Activated naive CD4-positive, alpha-beta T cell treated with anti-CD3 and anti-CD28 coated beads, Interleukin-2, amount 10 ng/mL, durations not matched to agents 7 days and 5 days (primary cell): ENCODE results near the gene ATG101.

Source experiments
- CTCF ChIA-PET: fragments of 350-600 bp; sonication (Branson Sonifier 250); formaldehyde crosslinking; loops from one replicate; lab custom pipeline; 2021; ENCODE audit warnings: antibody characterized with exemption; lab: Charles Lee
- DNase-seq: peaks from one replicate; pipeline ENCODE4 v3.0.0-alpha.2; 2020
- H3K27ac Mint-ChIP-seq: one replicate; pipeline ENCODE4 v1.8.0; 2021; ENCODE audit warnings: mild to moderate bottlenecking, moderate library complexity, mixed read lengths
- H3K27me3 Mint-ChIP-seq: one replicate; pipeline ENCODE4 v1.8.0; 2021; ENCODE audit warnings: mild to moderate bottlenecking, mixed read lengths
- H3K36me3 Mint-ChIP-seq: one replicate; pipeline ENCODE4 v1.8.0; 2021; ENCODE audit warnings: mixed read lengths
- H3K4me1 Mint-ChIP-seq: one replicate; pipeline ENCODE4 v1.8.0; 2021; ENCODE audit warnings: mixed read lengths
- H3K4me3 Mint-ChIP-seq: one replicate; pipeline ENCODE4 v1.8.0; 2021; ENCODE audit warnings: mild to moderate bottlenecking, moderate library complexity, mixed read lengths
- H3K9me3 Mint-ChIP-seq: one replicate; pipeline ENCODE4 v1.8.0; 2021; ENCODE audit warnings: mixed read lengths

ATG101 gene

DNA sequence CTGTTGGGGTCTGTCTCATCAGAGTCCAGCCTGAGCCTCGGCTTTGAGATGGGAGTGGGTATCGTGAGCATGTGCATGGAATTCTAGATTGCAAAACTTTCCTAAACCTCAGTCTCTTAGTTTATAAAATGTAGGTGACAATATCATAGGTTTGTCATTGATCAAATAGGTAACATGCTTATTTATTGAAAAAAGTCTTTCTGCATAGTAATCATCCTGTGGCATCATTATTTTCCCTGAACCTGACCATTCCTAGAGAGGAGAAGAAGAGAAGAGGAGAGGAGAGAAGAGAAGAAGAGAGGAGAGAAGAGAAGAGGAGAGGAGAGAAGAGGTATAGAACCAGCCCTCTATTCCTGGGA is 13.8 kb downstream of the ATG101 start:
- Mint-ChIP-seq H3K27me3 (peaks cover 33% of the 10 kb centered on the region), H3K36me3 (peaks cover 4% of the 10 kb centered on the region), H3K9me3 (no peaks in the 10 kb centered on the region), H3K4me1 (peaks cover 27% of the 10 kb centered on the region), H3K27ac (no peak overlapping the region), H3K4me3 (no peak overlapping the region)
- CTCF ChIA-PET, result interaction anchor here (1.2 to 30.9 kb wide), 6 partner anchors 10 to 56 kb away, joined by 3 to 637 read pairs (median 6); partner anchors contain the start of gene ATG101
- DNase-seq, result no peak

DNA sequence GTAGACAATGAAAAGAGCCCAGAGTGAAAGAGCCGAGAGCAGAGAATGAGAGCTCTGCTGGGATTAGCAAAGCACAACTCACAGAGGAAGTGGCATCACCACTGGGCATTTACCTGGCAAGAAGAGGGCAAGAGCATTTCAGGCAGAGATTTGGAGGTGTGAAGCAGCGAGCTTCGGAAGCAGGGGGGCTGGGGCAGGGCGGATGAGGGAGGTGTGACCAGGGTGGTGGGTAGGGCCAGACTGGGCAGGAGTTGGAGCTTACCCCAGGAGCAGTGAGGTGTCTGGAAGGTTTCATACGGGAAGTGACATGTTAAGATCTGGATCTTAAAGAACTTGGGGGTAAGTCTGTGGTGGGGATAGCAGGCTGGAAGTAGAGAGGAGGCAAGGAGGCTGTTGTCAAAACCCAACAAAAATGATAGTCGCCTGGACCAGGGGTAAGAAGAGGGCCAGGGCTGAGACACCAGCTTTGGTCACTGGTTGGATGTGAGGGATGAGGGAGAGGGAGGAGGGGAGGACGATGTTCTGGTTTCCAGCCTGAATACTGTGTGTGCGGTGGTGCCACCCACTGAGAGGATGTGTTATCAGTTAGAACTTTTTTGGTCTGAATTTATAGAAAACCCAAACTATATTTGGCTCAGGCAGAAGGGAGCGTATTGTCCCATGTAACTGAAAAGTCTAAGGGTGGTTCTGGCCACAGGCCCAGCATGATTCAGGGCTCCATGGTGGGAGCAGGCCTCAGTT is 14.9 kb downstream of the ATG101 start:
- CTCF ChIA-PET, result interaction anchor here (1.0 to 30.9 kb wide), 5 partner anchors 11 to 57 kb away, joined by 3 to 637 read pairs (median 3); partner anchors contain the start of gene ATG101
- DNase-seq, result no peak
- peaks cover 43% of the 10 kb centered on the region for H3K27me3 Mint-ChIP-seq
- H3K27ac Mint-ChIP-seq, result no peak overlapping the region
- no peak overlapping the region for H3K4me3 Mint-ChIP-seq
- H3K9me3 Mint-ChIP-seq, result no peaks in the 10 kb centered on the region
- H3K4me1 Mint-ChIP-seq, result peaks cover 27% of the 10 kb centered on the region
- no peaks in the 10 kb centered on the region for H3K36me3 Mint-ChIP-seq

- Mint-ChIP-seq H3K27ac (peak overlapping the region; percentile 56), H3K4me1 (peaks cover 24% of the 10 kb centered on the region), H3K27me3 (peaks cover 54% of the 10 kb centered on the region), H3K4me3 (no peak overlapping the region), H3K36me3 (no peaks in the 10 kb centered on the region), H3K9me3 (no peaks in the 10 kb centered on the region)
- CTCF ChIA-PET, result interaction anchor here (1.2 to 30.9 kb wide), 2 partner anchors 20 to 59 kb away, joined by 3 to 637 read pairs; no protein-coding TSS in a partner anchor
- DNase-seq, result no peak
Observed at GRCh38 chr12:52085682-52086180, 16.0 kb downstream of the ATG101 start.

DNA sequence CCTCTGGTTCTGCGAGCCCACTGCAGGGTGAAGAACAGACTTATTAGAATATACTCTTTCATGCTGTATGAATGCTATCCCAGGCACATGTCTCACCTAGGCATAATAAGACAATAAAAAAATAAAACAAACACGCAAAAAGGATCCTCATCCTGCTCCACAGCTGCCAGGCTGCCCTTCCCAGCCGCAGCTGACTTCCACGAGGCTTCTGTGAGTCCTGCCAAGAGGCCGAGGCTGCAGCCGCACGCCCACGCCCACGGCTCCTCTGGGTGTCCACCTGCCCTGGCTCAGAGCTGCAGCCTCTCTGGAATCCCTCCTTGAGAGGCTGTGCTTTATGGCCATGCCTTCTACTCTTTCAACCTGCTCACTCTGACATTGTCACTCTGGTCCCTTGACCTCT is 16.6 kb downstream of the ATG101 start:
- CTCF ChIA-PET, result interaction anchor here (30.9 kb wide), 1 partner anchor 59 kb away, joined by 637 read pairs; no protein-coding TSS in a partner anchor
- DNase-seq, result no peak
- Mint-ChIP-seq H3K9me3 (no peaks in the 10 kb centered on the region), H3K4me3 (no peak overlapping the region), H3K27ac (no peak overlapping the region), H3K27me3 (peaks cover 60% of the 10 kb centered on the region), H3K36me3 (no peaks in the 10 kb centered on the region), H3K4me1 (peaks cover 20% of the 10 kb centered on the region)

DNA sequence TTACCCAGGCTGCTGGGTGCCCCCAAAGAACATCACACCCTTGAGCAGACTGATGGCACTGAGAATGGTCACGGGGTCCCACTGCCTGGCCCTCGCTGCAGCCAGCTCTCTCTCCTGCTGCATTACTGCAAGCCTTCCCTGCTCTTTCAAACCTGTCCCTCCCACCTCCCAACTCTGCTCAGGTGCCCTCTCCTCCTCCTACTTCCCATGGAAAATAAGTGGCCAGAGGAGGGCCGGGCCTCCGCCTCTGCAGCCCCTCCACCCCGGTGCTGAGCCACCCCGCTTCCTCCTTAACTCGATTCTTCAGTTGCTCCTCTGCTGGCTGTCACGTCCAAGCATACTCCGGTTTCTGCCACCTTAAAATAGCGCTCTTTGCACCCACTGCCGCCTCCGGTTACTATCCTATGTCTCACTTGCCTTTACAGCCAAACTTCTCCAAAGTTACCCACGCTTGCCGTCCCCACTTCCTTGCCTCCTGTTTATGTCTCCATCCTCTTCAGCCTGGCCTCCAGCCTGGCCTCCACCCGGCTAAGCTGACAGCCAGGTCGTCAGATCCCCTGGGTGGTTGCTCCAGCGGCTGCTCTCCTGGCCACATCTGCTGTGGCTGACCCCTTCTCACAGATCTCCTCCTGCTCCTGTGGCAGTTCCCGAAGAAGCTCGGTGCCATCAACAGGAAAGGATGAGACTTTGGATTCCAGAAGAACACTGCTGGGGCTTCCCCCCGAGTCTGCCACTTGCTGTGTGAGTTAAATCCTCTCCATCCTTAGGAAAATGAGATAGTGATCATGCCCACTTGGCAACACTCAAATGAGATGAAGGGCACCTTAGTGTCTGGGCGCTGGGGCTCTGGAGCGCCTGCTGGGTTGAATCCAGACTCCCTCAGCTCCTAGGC is 17.4 kb downstream of the ATG101 start:
- Mint-ChIP-seq H3K27me3 (peaks cover 68% of the 10 kb centered on the region), H3K27ac (peak overlapping the region; percentile 29), H3K9me3 (no peaks in the 10 kb centered on the region), H3K36me3 (no peaks in the 10 kb centered on the region), H3K4me1 (peaks cover 11% of the 10 kb centered on the region), H3K4me3 (no peak overlapping the region)
- no peak for DNase-seq
- CTCF ChIA-PET, result interaction anchor here (1.1 to 30.9 kb wide), 3 partner anchors 60 to 94 kb away, joined by 3 to 637 read pairs (median 4); no protein-coding TSS in a partner anchor

- CTCF ChIA-PET, result interaction anchor here (0.9 to 30.9 kb wide), 4 partner anchors 33 to 95 kb away, joined by 3 to 637 read pairs (median 4); no protein-coding TSS in a partner anchor
Observed at GRCh38 chr12:52087961-52088820, 18.4 kb downstream of the ATG101 start.

DNA sequence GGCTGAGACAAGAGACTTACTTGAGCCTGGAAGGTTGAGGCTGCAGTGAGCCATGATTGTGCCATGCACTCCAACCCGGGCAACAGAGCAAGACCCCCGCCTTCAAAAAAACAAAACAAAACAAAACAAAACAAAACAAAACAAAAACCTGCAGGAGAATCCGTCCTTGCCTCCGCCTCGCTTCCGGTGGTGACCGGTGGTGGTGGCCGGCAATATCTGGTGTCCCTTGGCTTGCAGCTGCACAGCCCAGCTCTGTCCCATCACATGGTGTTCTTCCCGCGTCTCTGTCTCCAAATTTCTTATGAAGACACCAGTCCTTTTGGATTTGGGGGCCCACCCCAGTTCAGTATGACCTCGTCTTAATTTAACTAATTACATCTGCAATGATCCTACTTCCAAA is 19.7 kb downstream of the ATG101 start:
- H3K36me3 Mint-ChIP-seq, result no peaks in the 10 kb centered on the region
- H3K4me3 Mint-ChIP-seq, result no peak overlapping the region
- H3K4me1 Mint-ChIP-seq, result no peaks in the 10 kb centered on the region
- H3K27ac Mint-ChIP-seq, result no peak overlapping the region
- no peak for DNase-seq
- H3K27me3 Mint-ChIP-seq, result peaks cover 76% of the 10 kb centered on the region
- CTCF ChIA-PET, result interaction anchor here (30.9 kb wide), 1 partner anchor 62 kb away, joined by 637 read pairs; no protein-coding TSS in a partner anchor
- H3K9me3 Mint-ChIP-seq, result no peaks in the 10 kb centered on the region

More at GRCh38 chr12:52087961-52088820, 18.4 kb downstream of the ATG101 start:
- H3K9me3 Mint-ChIP-seq, result no peaks in the 10 kb centered on the region
- H3K27me3 Mint-ChIP-seq, result peaks cover 76% of the 10 kb centered on the region
- no peak overlapping the region for H3K27ac Mint-ChIP-seq
- H3K4me3 Mint-ChIP-seq, result no peak overlapping the region
- peaks cover 5% of the 10 kb centered on the region for H3K4me1 Mint-ChIP-seq
- H3K36me3 Mint-ChIP-seq, result no peaks in the 10 kb centered on the region
- no peak for DNase-seq

DNA sequence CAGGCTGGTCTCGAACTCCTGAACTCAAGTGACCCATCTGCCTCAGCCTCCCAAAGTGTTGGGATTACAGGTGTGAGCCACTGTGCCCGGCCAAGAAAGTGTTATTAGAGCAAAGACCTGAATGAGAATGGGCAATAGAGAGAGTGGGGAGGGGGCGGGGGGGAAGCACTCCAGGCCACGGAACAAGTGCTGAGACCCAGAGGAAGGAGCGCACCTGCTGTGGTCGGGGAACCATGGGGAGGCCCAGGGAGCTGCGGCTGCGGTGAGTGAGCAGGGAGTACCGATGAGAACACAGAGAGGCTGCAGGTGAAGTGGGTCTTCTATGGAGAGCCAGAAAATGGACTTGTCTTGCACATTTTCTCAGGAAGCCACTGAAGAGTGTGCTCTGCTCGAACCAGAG is 20.5 kb downstream of the ATG101 start:
- Mint-ChIP-seq H3K27ac (no peak overlapping the region), H3K27me3 (peaks cover 76% of the 10 kb centered on the region), H3K4me1 (no peaks in the 10 kb centered on the region), H3K4me3 (no peak overlapping the region), H3K36me3 (no peaks in the 10 kb centered on the region), H3K9me3 (no peaks in the 10 kb centered on the region)
- DNase-seq, result no peak
- CTCF ChIA-PET, result interaction anchor here (1.1 to 1.5 kb wide), 3 partner anchors 9 to 27 kb away, joined by 3 read pairs; no protein-coding TSS in a partner anchor

- Mint-ChIP-seq H3K27ac (no peak overlapping the region), H3K36me3 (no peaks in the 10 kb centered on the region), H3K4me1 (no peaks in the 10 kb centered on the region), H3K27me3 (peaks cover 70% of the 10 kb centered on the region), H3K4me3 (no peak overlapping the region), H3K9me3 (no peaks in the 10 kb centered on the region)
- CTCF ChIA-PET, result interaction anchor here (0.7 to 1.5 kb wide), 7 partner anchors 10 to 98 kb away, joined by 3 to 8 read pairs (median 3); no protein-coding TSS in a partner anchor
- no peak for DNase-seq
Observed at GRCh38 chr12:52091061-52091460, 21.3 kb downstream of the ATG101 start.

GRCh38 chr12:52091869-52092268 is 22.1 kb downstream of the ATG101 start:
- Mint-ChIP-seq H3K4me3 (no peak overlapping the region), H3K36me3 (no peaks in the 10 kb centered on the region), H3K4me1 (no peaks in the 10 kb centered on the region), H3K27ac (no peak overlapping the region), H3K9me3 (no peaks in the 10 kb centered on the region), H3K27me3 (peaks cover 64% of the 10 kb centered on the region)
- no peak for DNase-seq
- CTCF ChIA-PET, result interaction anchor here (1.4 to 1.5 kb wide), 2 partner anchors 28 to 67 kb away, joined by 3 to 8 read pairs; no protein-coding TSS in a partner anchor

DNA sequence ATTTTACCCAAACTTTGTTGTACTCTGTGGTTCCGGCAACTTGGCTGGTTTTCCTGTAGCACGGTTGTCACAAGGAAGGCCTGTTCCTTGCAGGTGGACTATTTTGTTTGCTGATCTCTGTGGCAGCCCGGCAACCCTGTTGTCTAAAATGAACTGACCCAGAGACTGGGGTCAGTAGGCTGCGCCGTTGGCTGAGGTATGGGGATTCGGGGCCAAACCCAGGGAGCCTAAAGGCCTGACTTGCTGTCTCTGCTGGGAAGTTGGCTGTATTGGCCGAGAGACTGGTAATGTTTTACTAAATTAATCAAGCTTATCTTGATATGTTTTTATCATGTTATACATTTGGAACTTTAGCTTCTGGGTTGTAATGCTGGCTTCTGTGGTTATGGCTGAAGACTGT is 23.6 kb downstream of the ATG101 start:
- Mint-ChIP-seq H3K4me1 (no peaks in the 10 kb centered on the region), H3K9me3 (no peaks in the 10 kb centered on the region), H3K36me3 (no peaks in the 10 kb centered on the region), H3K27ac (no peak overlapping the region), H3K4me3 (no peak overlapping the region), H3K27me3 (peaks cover 50% of the 10 kb centered on the region)
- CTCF ChIA-PET, result interaction anchor here (1.0 to 2.7 kb wide), 2 partner anchors 68 to 87 kb away, joined by 3 to 16 read pairs; partner anchors contain the start of gene TAMALIN
- DNase-seq, result no peak

GRCh38 chr12:52096332-52097044 is 26.7 kb downstream of the ATG101 start:
- H3K4me3 Mint-ChIP-seq, result no peak overlapping the region
- CTCF ChIA-PET, result no interaction called here
- no peaks in the 10 kb centered on the region for H3K4me1 Mint-ChIP-seq
- no peaks in the 10 kb centered on the region for H3K9me3 Mint-ChIP-seq
- H3K27ac Mint-ChIP-seq, result no peak overlapping the region
- H3K27me3 Mint-ChIP-seq, result peaks cover 23% of the 10 kb centered on the region
- no peak for DNase-seq
- H3K36me3 Mint-ChIP-seq, result no peaks in the 10 kb centered on the region
